GM23248 (cell line): ENCODE data around the gene FNTB.
"Not testable (repeated sequence)": the region's sequence is repeated elsewhere in the genome, so short reads cannot be mapped to it uniquely, and the experiment has no call there.

ENCODE experiments used
- EZH2 ChIP-seq: fragments of 200-600 bp; sonication (generic); IDR thresholded peaks from 2 replicates; pipeline ENCODE4 v1.6.1; 2018; ENCODE audit warnings: antibody characterized with exemption, mild to moderate bottlenecking; ENCODE audit not compliant: insufficient read depth, poor library complexity, severe bottlenecking
- EZH2phosphoT487 ChIP-seq: fragments of 200-600 bp; sonication (generic); IDR thresholded peaks from 2 replicates; pipeline ENCODE4 v1.6.1; 2018; ENCODE audit warnings: antibody characterized with exemption, moderate library complexity, mild to moderate bottlenecking, low read depth; ENCODE audit not compliant: insufficient read depth

DNA sequence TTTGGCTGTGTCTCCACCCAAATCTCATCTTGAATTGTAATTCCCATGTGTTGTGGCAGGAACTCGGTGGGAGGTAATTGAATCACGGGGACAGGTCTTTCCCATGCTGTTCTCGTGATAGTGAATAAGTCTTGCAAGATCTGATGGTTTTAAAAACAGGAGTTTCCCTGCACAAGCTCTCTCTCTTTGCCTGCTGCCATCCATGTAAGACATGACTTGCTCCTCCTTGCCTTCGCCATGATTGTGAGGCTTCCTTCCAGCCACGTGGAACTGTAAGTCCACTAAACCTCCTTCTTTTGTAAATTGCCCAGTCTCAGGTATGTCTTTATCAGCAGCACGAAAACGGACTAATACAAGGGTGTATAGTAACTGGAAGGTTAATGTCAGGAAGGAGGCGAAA is 101.1 kb downstream of the FNTB start:
- not testable (repeated sequence) for TF ChIP-seq EZH2, EZH2phosphoT487
